ENCODE measurements around the gene C17orf78.
"Not testable (repeated sequence)": the region's sequence is repeated elsewhere in the genome, so short reads cannot be mapped to it uniquely, and the experiment has no call there.

The C17orf78 gene

GRCh38 chr17:37399265-37399803, 23.5 kb downstream of the C17orf78 start:
- H3K4me1 ChIP-seq, result peaks cover 3% of the 10 kb centered on the region; the same call in 1 of the 2 replicates
- no peak for DNase-seq (ENCODE audit: low spot score in 2 of 2)
- no peaks in the 10 kb centered on the region for H3K27me3 ChIP-seq (ENCODE audit: low read depth)
- H3K9me3 ChIP-seq, result no peaks in the 10 kb centered on the region
- in situ Hi-C loops (cut with MboI; ENCODE audit: low sequenced_read_pairs), result no loop called here
- no peak overlapping the region for H3K4me3 ChIP-seq
- H3K36me3 ChIP-seq (replicated peaks), result no peaks in the 10 kb centered on the region

GRCh38 chr17:37400505-37400904, 24.7 kb downstream of the C17orf78 start:
- in situ Hi-C loops (cut with MboI; ENCODE audit: low sequenced_read_pairs), result no loop called here
- no peak for DNase-seq (ENCODE audit: low spot score in 2 of 2)
- H3K9me3 ChIP-seq, result no peaks in the 10 kb centered on the region
- no peaks in the 10 kb centered on the region for H3K27me3 ChIP-seq (ENCODE audit: low read depth)
- H3K4me3 ChIP-seq, result no peak overlapping the region
- peaks cover 5% of the 10 kb centered on the region; the same call in 1 of the 2 replicates for H3K36me3 ChIP-seq (replicated peaks)
- peaks cover 11% of the 10 kb centered on the region for H3K4me1 ChIP-seq

- H3K27me3 ChIP-seq (ENCODE audit: low read depth); in situ Hi-C loops (cut with MboI; ENCODE audit: low sequenced_read_pairs); H3K36me3 ChIP-seq (replicated peaks); H3K9me3 ChIP-seq: not testable (repeated sequence)
- Histone ChIP-seq H3K4me3 (peak overlapping the region; percentile 77), H3K4me1 (peaks cover 14% of the 10 kb centered on the region)
- peak in 1 of 2 experiments; percentile 35 for DNase-seq (ENCODE audit: low spot score in 2 of 2)
These were observed 29.7 kb downstream of the C17orf78 start for GRCh38 chr17:37405522-37405921.

- no peaks in the 10 kb centered on the region for H3K9me3 ChIP-seq
- peak in 1 of 2 experiments; percentile 15 for DNase-seq (ENCODE audit: low spot score in 2 of 2)
- H3K36me3 ChIP-seq (replicated peaks), result peaks cover 11% of the 10 kb centered on the region
- H3K4me3 ChIP-seq, result peak overlapping the region; percentile 77
- in situ Hi-C loops (cut with MboI; ENCODE audit: low sequenced_read_pairs), result no loop called here
- H3K4me1 ChIP-seq, result peaks cover 14% of the 10 kb centered on the region
- H3K27me3 ChIP-seq (ENCODE audit: low read depth), result no peaks in the 10 kb centered on the region
These were observed 30.3 kb downstream of the C17orf78 start for GRCh38 chr17:37405955-37406634.

GRCh38 chr17:37406635-37407461, 31.1 kb downstream of the C17orf78 start, which contains the start of the genes ACACA and TADA2A:
TSS of gene ACACA (minus strand) at chr17:37406836. CDS start at chr17:37406299, 537 bp downstream.
TSS of gene TADA2A (plus strand) at chr17:37406886. CDS start at chr17:37411366, 4,480 bp downstream.
- Histone ChIP-seq H3K4me1 (peaks cover 14% of the 10 kb centered on the region), H3K27me3 (ENCODE audit: low read depth) (no peaks in the 10 kb centered on the region), H3K4me3 (peak within 1 kb of the TSS; percentile 77), H3K36me3 (replicated peaks) (peaks cover 19% of the 10 kb centered on the region), H3K9me3 (no peaks in the 10 kb centered on the region)
- in situ Hi-C loops (cut with MboI; ENCODE audit: low sequenced_read_pairs), result no loop called here
- peak; percentile 78 to 86 for DNase-seq (ENCODE audit: low spot score in 2 of 2)

GRCh38 chr17:37408145-37408479, 32.3 kb downstream of the C17orf78 start:
- H3K9me3 ChIP-seq; H3K27me3 ChIP-seq (ENCODE audit: low read depth); DNase-seq (ENCODE audit: low spot score in 2 of 2); in situ Hi-C loops (cut with MboI; ENCODE audit: low sequenced_read_pairs): not testable (repeated sequence)
- Histone ChIP-seq H3K4me1 (peaks cover 14% of the 10 kb centered on the region), H3K36me3 (replicated peaks) (peaks cover 29% of the 10 kb centered on the region), H3K4me3 (peak overlapping the region; percentile 49; the same call in 1 of the 2 replicates)

GRCh38 chr17:37410357-37410756, 34.6 kb downstream of the C17orf78 start:
- no peak overlapping the region for H3K4me3 ChIP-seq
- no peaks in the 10 kb centered on the region for H3K27me3 ChIP-seq (ENCODE audit: low read depth)
- in situ Hi-C loops (cut with MboI; ENCODE audit: low sequenced_read_pairs), result no loop called here
- DNase-seq (ENCODE audit: low spot score in 2 of 2), result no peak
- H3K4me1 ChIP-seq, result peaks cover 7% of the 10 kb centered on the region
- peaks cover 44% of the 10 kb centered on the region for H3K36me3 ChIP-seq (replicated peaks)
- no peaks in the 10 kb centered on the region for H3K9me3 ChIP-seq

- Histone ChIP-seq H3K4me3 (no peak overlapping the region), H3K9me3 (no peaks in the 10 kb centered on the region), H3K27me3 (ENCODE audit: low read depth) (no peaks in the 10 kb centered on the region), H3K4me1 (no peaks in the 10 kb centered on the region), H3K36me3 (replicated peaks) (peaks cover 64% of the 10 kb centered on the region)
- in situ Hi-C loops (cut with MboI; ENCODE audit: low sequenced_read_pairs), result no loop called here
- DNase-seq (ENCODE audit: low spot score in 2 of 2), result no peak
These were observed 38.2 kb downstream of the C17orf78 start for GRCh38 chr17:37413875-37414519.

GRCh38 chr17:37417852-37418251, 42.1 kb downstream of the C17orf78 start:
- no peak for DNase-seq (ENCODE audit: low spot score in 2 of 2)
- Histone ChIP-seq H3K4me3 (no peak overlapping the region), H3K9me3 (no peaks in the 10 kb centered on the region), H3K27me3 (ENCODE audit: low read depth) (no peaks in the 10 kb centered on the region), H3K4me1 (no peaks in the 10 kb centered on the region), H3K36me3 (replicated peaks) (peaks cover 51% of the 10 kb centered on the region)
- in situ Hi-C loops (cut with MboI; ENCODE audit: low sequenced_read_pairs), result no loop called here

- in situ Hi-C loops (cut with MboI; ENCODE audit: low sequenced_read_pairs), result no loop called here
- Histone ChIP-seq H3K4me3 (no peak overlapping the region), H3K4me1 (no peaks in the 10 kb centered on the region), H3K27me3 (ENCODE audit: low read depth) (no peaks in the 10 kb centered on the region), H3K9me3 (no peaks in the 10 kb centered on the region), H3K36me3 (replicated peaks) (peaks cover 51% of the 10 kb centered on the region)
- no peak for DNase-seq (ENCODE audit: low spot score in 2 of 2)
These were observed 47.3 kb downstream of the C17orf78 start for GRCh38 chr17:37422971-37423625.

GRCh38 chr17:37425268-37425667, 49.5 kb downstream of the C17orf78 start:
- no peaks in the 10 kb centered on the region for H3K9me3 ChIP-seq
- peaks cover 62% of the 10 kb centered on the region for H3K36me3 ChIP-seq (replicated peaks)
- in situ Hi-C loops (cut with MboI; ENCODE audit: low sequenced_read_pairs), result no loop called here

GRCh38 chr17:37429039-37429438, 53.3 kb downstream of the C17orf78 start:
- no peak for DNase-seq (ENCODE audit: low spot score in 2 of 2)
- Histone ChIP-seq H3K9me3 (no peaks in the 10 kb centered on the region), H3K36me3 (replicated peaks) (peaks cover 69% of the 10 kb centered on the region), H3K4me1 (0 out of 2 replicates have a peak, but pooled peaks cover 4% of the 10 kb centered on the region), H3K4me3 (no peak overlapping the region), H3K27me3 (ENCODE audit: low read depth) (no peaks in the 10 kb centered on the region)
- in situ Hi-C loops (cut with MboI; ENCODE audit: low sequenced_read_pairs), result no loop called here

More at GRCh38 chr17:37425268-37425667, 49.5 kb downstream of the C17orf78 start:
- H3K4me3 ChIP-seq, result no peak overlapping the region
- H3K27me3 ChIP-seq (ENCODE audit: low read depth), result no peaks in the 10 kb centered on the region
- DNase-seq (ENCODE audit: low spot score in 2 of 2), result no peak
- 0 out of 2 replicates have a peak, but pooled peaks cover 3% of the 10 kb centered on the region for H3K4me1 ChIP-seq

GRCh38 chr17:37429453-37429852, 53.7 kb downstream of the C17orf78 start:
- H3K9me3 ChIP-seq, result no peaks in the 10 kb centered on the region
- 0 out of 2 replicates have a peak, but pooled peaks cover 4% of the 10 kb centered on the region for H3K4me1 ChIP-seq
- no peak for DNase-seq (ENCODE audit: low spot score in 2 of 2)
- H3K36me3 ChIP-seq (replicated peaks), result peaks cover 65% of the 10 kb centered on the region
- H3K27me3 ChIP-seq (ENCODE audit: low read depth), result no peaks in the 10 kb centered on the region
- in situ Hi-C loops (cut with MboI; ENCODE audit: low sequenced_read_pairs), result no loop called here
- H3K4me3 ChIP-seq, result no peak overlapping the region

Data from HAP-1 (cell line).